Left ventricle myocardium inferior (tissue), 1 donor: ENCODE measurements around the gene ANKRD16. TPM values are rescaled to one million over a fixed set of nuclear protein-coding genes. Genes with fewer than 3 reads are reported as not detected.
"Not testable (repeated sequence)": the region's sequence is repeated elsewhere in the genome, so short reads cannot be mapped to it uniquely, and the experiment has no call there.

Source experiments
- DNase-seq: peaks from one replicate; pipeline ENCODE4 v3.0.0-alpha.2; 2020
- H3K27ac ChIP-seq: fragments of 200-600 bp; replicated peaks from 2 replicates; pipeline ENCODE4 v1.8.0; 2021
- H3K27me3 ChIP-seq: fragments of 200-600 bp; 2 replicates; pipeline ENCODE4 v1.8.0; 2021; ENCODE audit warnings: low read depth
- H3K36me3 ChIP-seq: fragments of 200-600 bp; 2 replicates; pipeline ENCODE4 v1.8.0; 2021
- H3K4me1 ChIP-seq: fragments of 200-600 bp; 2 replicates; pipeline ENCODE4 v1.8.0; 2021
- H3K4me3 ChIP-seq: fragments of 200-600 bp; 2 replicates; pipeline ENCODE4 v1.8.0; 2021; ENCODE audit warnings: mild to moderate bottlenecking, moderate library complexity
- H3K9me3 ChIP-seq: fragments of 200-600 bp; replicated peaks from 2 replicates; pipeline ENCODE4 v1.8.0; 2021
- CTCF ChIP-seq: fragments of 200-600 bp; IDR thresholded peaks from 2 replicates; pipeline ENCODE4 v1.8.0; 2021; ENCODE audit warnings: antibody characterized with exemption, mild to moderate bottlenecking, borderline replicate concordance
- intact Hi-C: fragments of 100-400 bp; cut with micrococcal nuclease; formaldehyde crosslinking; loops from one replicate; pipeline ENCODE4 v1.11.0; 2022
- total RNA-seq: library from RNA; stranded (reverse); fragmentation: NEBNext Ultra II Directional; extraction: Animal tissue kit (Norgen Biotek cat#: 25700); gene quantifications from one replicate; pipeline ENCODE4 v1.2.1, GENCODE V29; 2021
- donor health status: DM: no; HTN: yes; CAD: no; lungs with severe emphysema.

ANKRD16 gene
- total RNA-seq, 1 donor from 2014 or later = 2.3 TPM

- intact Hi-C loops = no loop called here
- no peaks in the 10 kb centered on the region for H3K27me3 ChIP-seq
- no peak overlapping the region for H3K4me3 ChIP-seq
- peaks cover 3% of the 10 kb centered on the region for H3K4me1 ChIP-seq
- H3K9me3 ChIP-seq = no peaks in the 10 kb centered on the region
- H3K36me3 ChIP-seq = peaks cover 65% of the 10 kb centered on the region
- no peak for DNase-seq
- H3K27ac ChIP-seq = no peak overlapping the region
- no peak for TF ChIP-seq CTCF
These were observed 13.4 kb downstream of the ANKRD16 start for GRCh38 chr10:5876181-5876768.

- peak; percentile 85 for TF ChIP-seq CTCF
- intact Hi-C loops = no loop called here
- no peak overlapping the region for H3K27ac ChIP-seq
- H3K4me1 ChIP-seq = peaks cover 8% of the 10 kb centered on the region
- peak; percentile 45 for DNase-seq
- H3K4me3 ChIP-seq = no peak overlapping the region
- H3K27me3 ChIP-seq = no peaks in the 10 kb centered on the region
- no peaks in the 10 kb centered on the region for H3K9me3 ChIP-seq
- H3K36me3 ChIP-seq = peaks cover 40% of the 10 kb centered on the region
These were observed 16.1 kb downstream of the ANKRD16 start for GRCh38 chr10:5873515-5873995.

- peaks cover 29% of the 10 kb centered on the region for H3K36me3 ChIP-seq
- TF ChIP-seq CTCF = no peak
- peaks cover 8% of the 10 kb centered on the region for H3K4me1 ChIP-seq
- DNase-seq = no peak
- H3K27ac ChIP-seq = no peak overlapping the region
- no peak overlapping the region for H3K4me3 ChIP-seq
- intact Hi-C loops = no loop called here
- H3K27me3 ChIP-seq = no peaks in the 10 kb centered on the region
- H3K9me3 ChIP-seq = peaks cover 9% of the 10 kb centered on the region
These were observed 18.1 kb downstream of the ANKRD16 start for GRCh38 chr10:5871596-5871995.

- H3K27me3 ChIP-seq = no peaks in the 10 kb centered on the region
- intact Hi-C loops = no loop called here
- no peak for DNase-seq
- no peak for TF ChIP-seq CTCF
- H3K4me3 ChIP-seq = no peak overlapping the region
- H3K9me3 ChIP-seq = peaks cover 9% of the 10 kb centered on the region
- peaks cover 8% of the 10 kb centered on the region for H3K4me1 ChIP-seq
- no peak overlapping the region for H3K27ac ChIP-seq
- peaks cover 9% of the 10 kb centered on the region for H3K36me3 ChIP-seq
These were observed 20.5 kb downstream of the ANKRD16 start for GRCh38 chr10:5869156-5869555.

GRCh38 chr10:5868383-5868782 lies 21.3 kb downstream of the ANKRD16 start:
- H3K27ac ChIP-seq, H3K4me3 ChIP-seq, intact Hi-C loops, H3K4me1 ChIP-seq, DNase-seq, H3K27me3 ChIP-seq, H3K9me3 ChIP-seq: not testable (repeated sequence)
- H3K36me3 ChIP-seq = peaks cover 11% of the 10 kb centered on the region

- intact Hi-C loops, H3K4me3 ChIP-seq, H3K4me1 ChIP-seq, DNase-seq, H3K27ac ChIP-seq, H3K27me3 ChIP-seq, H3K9me3 ChIP-seq: not testable (repeated sequence)
- H3K36me3 ChIP-seq = peaks cover 14% of the 10 kb centered on the region
These were observed 22.5 kb downstream of the ANKRD16 start for GRCh38 chr10:5867091-5867615.

GRCh38 chr10:5866451-5867081 lies 23.1 kb downstream of the ANKRD16 start:
- H3K36me3 ChIP-seq = peaks cover 14% of the 10 kb centered on the region
- H3K4me3 ChIP-seq, H3K27me3 ChIP-seq, H3K4me1 ChIP-seq, DNase-seq, H3K9me3 ChIP-seq, intact Hi-C loops, H3K27ac ChIP-seq: not testable (repeated sequence)

GRCh38 chr10:5862981-5863685 lies 26.6 kb downstream of the ANKRD16 start:
- intact Hi-C loops, H3K27ac ChIP-seq: not testable (repeated sequence)

More at GRCh38 chr10:5862981-5863685, 26.6 kb downstream of the ANKRD16 start:
- DNase-seq, H3K4me1 ChIP-seq, H3K9me3 ChIP-seq, H3K27me3 ChIP-seq, H3K4me3 ChIP-seq: not testable (repeated sequence)
- H3K36me3 ChIP-seq = peaks cover 11% of the 10 kb centered on the region
